Activated CD8-positive, alpha-beta memory T cell treated with anti-CD3 and anti-CD28 coated beads, Interleukin-2, amount 50 U/mL, for 1 hour (primary cell): ENCODE results near the gene BEND2.
"Not testable (repeated sequence)": the region's sequence is repeated elsewhere in the genome, so short reads cannot be mapped to it uniquely, and the experiment has no call there.

Experiments
- DNase-seq: peaks from one replicate; pipeline ENCODE4 v3.0.0-alpha.2; 2020; ENCODE audit errors: extremely low read depth

Gene BEND2

DNA sequence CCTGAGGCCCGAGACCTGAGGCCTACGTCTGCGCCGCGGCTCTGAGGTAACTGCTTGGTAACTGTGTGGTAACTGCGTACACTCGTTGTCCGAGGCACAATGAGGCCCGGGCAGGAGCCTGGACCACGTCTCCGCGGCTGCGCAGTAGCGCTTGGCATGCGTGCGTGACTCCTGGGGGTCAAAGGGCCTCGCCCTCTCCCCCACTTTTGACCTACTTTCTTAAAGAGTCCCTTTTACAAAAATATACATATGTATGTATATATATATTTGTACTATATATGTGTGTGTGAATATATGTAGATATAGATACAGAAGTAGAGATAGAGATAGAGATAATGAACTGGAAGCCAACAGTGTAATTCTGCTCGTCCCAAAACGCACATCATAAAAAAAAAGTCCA is at the start of gene BEND2:
TSS of gene BEND2 (minus strand) at position 101 of the 400 bp plus-strand sequence. CDS start 136 bp downstream, outside the sequence.
- DNase-seq, result no peak

DNA sequence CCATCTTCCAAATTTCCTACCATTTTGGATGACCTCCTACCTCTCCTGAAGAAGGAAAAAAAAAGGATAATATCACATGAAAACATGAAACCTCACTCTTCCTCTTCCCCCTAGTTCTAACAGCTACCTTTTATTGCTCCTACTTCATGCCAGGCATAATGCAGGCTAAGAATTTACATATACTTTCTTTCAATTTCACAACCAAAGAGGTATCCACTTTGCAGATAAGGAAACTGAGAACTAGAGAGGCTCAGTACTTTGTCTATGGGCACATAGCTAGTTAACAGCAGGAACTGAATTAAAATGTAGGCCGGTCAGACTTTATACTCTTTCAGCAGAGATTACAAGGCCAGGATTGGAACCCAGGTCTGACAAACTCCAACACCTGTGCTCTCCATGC is 34.4 kb upstream of the BEND2 start:
- no peak for DNase-seq

- no peak for DNase-seq
Measured at GRCh38 chrX:18252644-18253359, 32.1 kb upstream of the BEND2 start.

GRCh38 chrX:18229646-18230045 is 9.0 kb upstream of the BEND2 start:
- DNase-seq, result not testable (repeated sequence)

DNA sequence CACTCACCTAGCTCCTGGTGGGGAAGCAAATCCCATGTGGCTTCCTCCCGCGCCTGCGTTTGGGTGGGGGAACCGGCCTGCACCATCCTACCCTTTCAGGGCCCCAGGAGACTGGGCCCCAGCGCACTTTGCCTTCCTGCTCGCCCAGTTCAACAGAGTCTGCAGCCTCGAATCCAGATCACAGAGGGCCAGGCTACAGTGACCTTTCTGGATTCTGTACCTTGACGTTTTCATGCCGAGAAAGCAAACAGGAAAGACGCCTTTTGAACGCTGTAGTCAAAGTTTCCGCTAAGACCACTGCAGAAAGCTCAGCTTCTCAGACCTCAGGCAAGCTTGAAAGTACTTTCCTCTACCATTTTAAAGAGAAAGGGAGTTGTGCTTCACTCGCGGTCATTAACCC is 7.4 kb upstream of the BEND2 start:
- no peak for DNase-seq

- no peak for DNase-seq
Measured at GRCh38 chrX:18227458-18227857, 6.8 kb upstream of the BEND2 start.

GRCh38 chrX:18210470-18210869 is 10.2 kb downstream of the BEND2 start:
- DNase-seq, result no peak

GRCh38 chrX:18206657-18207056 is 14.0 kb downstream of the BEND2 start:
- DNase-seq, result no peak

DNA sequence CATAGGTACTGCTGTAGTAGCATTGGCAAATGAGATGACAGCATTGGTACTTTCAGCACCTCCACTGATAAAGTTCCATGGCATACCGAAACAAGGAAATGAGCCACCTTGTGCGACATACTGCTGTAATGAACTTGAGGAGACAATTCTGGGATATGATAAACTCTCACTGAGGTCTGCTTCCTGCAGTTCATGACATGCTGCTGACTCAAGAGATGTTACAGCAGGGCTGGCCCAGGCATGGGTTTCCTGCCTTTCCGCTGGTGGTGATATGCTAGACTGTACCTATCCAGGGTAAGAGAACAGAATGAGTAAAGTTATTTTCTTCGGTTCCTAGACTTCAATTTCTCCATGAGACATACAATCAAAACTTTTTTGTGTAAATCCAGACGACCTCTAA is 17.1 kb downstream of the BEND2 start:
- no peak for DNase-seq

- DNase-seq, result no peak
Measured at GRCh38 chrX:18194688-18195087, 26.0 kb downstream of the BEND2 start.

DNA sequence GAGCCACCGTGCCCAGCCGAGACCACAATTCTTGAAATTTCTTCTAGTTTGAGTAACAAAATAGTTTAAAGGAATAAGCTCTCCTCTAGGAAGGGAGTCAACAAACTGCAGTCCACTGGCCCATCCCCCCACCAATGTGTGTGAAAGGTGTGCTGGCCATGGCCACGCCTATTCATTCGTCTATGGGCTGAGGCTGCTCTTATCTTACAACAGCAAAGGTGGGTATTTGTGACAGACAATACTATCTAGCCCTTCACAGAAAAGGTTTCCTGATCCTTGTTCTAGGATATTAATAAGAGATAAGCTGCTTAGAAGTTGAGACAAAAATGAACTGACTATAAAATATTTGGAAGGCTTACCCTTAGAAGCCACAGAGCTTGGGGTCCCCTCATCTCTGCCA is 41.2 kb downstream of the BEND2 start:
- no peak for DNase-seq

DNA sequence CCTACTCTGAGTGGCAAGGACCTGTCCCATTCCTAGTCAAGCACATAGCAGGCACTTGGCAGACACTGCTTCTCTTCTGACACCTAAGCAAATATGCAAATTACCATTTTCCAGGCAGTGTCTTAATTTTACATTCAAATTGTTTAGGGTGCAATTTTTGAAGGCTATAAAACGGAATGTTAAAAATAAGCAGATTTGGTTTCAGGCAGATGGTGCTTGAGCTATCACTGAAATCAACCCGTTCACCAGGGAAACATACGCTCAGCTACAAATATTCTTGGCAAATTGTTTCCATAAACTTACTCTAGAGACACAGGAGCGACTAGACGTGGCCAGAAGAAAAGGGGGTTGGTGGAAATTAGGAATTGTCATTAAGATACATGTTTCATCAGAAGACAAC is 45.7 kb downstream of the BEND2 start:
- DNase-seq, result no peak

GRCh38 chrX:18174209-18174608 is 46.5 kb downstream of the BEND2 start:
- no peak for DNase-seq

GRCh38 chrX:18173494-18174180 is 47.0 kb downstream of the BEND2 start:
- no peak for DNase-seq

GRCh38 chrX:18172970-18173369 is 47.7 kb downstream of the BEND2 start:
- no peak for DNase-seq

GRCh38 chrX:18170910-18171309 is 49.8 kb downstream of the BEND2 start:
- no peak for DNase-seq

DNA sequence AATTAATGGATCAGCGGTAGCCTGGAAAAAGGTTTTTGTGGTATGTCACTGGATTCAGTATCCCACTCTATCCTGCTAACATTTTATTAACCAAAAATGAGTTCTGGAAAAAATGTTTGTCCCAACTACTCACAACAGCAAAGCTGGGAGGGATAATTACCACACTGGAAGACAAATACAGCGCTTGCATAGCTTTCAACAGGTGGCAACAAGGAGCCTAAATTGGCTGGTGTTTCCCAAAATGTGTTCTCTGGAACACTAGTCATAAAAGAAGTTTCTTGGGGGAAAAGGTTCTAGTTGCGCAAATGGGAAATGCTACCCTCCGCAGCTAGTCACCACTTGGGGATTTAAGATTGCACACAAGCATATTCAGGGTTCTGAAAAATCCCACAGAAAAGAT is 54.6 kb downstream of the BEND2 start:
- DNase-seq, result no peak

DNA sequence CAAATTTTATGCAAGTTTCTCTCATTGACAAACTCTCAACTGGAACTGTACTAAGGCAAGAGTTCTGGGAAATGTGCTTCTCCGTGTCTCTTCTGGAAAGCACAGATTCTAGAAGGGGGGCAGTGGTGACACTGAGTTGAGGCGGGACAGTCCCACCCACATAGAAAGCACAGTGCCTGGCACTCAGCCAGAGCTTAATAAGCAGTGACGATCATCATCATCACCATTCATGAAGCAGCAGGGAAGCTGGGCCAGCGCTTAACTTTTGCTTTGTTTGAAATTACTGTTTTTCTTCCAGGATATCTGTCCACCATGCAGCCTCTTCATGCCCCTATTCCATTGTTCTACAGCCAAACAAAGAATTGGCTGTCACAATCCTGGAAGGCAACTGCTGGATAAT is 60.3 kb downstream of the BEND2 start:
- DNase-seq, result no peak

DNA sequence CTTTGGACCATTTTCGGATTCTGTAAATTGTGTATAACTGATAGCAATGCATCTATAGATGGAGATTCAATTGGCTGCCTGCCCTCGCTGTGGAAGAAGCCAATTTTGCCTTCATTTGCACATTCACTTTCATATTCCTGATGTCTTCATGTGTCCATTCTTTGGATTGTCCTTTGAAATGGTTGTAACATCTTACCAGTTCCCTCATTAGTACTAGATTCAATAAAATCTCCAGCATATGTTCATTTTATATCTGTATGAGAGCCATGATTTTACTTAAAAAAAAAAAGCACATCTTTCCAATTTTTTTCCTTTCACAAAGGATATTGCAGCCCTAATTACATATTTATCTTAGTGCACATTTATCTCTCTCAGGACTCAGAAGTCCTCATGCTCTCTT is 61.7 kb downstream of the BEND2 start:
- no peak for DNase-seq

GRCh38 chrX:18151649-18152048 is 69.0 kb downstream of the BEND2 start:
- DNase-seq, result no peak

- no peak for DNase-seq
Measured at GRCh38 chrX:18151157-18151556, 69.5 kb downstream of the BEND2 start.

GRCh38 chrX:18149454-18149853 is 71.2 kb downstream of the BEND2 start:
- DNase-seq, result no peak

DNA sequence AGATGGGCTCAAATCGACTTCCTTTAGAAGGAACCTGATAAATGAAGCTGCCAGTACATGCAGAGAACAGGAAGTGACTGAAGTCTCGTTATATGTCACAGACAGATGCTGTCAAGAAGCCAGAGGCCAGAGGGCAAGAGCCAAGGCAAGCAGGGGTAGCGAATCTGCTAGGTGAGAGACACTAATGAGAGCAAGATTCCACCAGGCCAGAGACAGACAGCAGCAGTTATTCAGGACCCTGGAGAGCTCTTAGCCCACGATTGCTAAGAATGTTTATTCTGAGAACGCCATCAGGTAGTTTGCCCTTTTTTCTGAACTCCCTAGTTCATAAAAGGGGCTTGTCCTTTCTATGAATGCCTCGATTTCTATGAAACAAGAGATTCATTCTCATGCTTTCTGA is 73.7 kb downstream of the BEND2 start:
- no peak for DNase-seq

GRCh38 chrX:18146009-18146408 is 74.7 kb downstream of the BEND2 start:
- no peak for DNase-seq
